K562 (cell line): ENCODE measurements around the gene MYB. TPM values are rescaled to one million over a fixed set of nuclear protein-coding genes. Genes with fewer than 3 reads are reported as not detected.

Experiments used
- ATAC-seq: fragments of 200-7000 bp; cut with Tn5 transposase; 3 replicates; pipeline ENCODE4 v1.9.1; 2020; ENCODE audit warnings: moderate library complexity
- BruUV-seq: library from RNA; stranded (reverse); fragments of 400-500 nt; replicated peaks from 2 replicates; lab custom pipeline; 2021; lab: Mats Ljungman, UMichigan
- CTCF ChIA-PET: fragments of 300-600 bp; formaldehyde crosslinking; extraction: SDS; loops from one replicate; lab custom pipeline; 2021; ENCODE audit warnings: low intra/inter-chr PET ratio; lab: Yijun Ruan, JAX
- POLR2A ChIA-PET: fragments of 300-600, 350-650 bp; sonication (Branson Sonifier 250); formaldehyde crosslinking; extraction: SDS; loops from one replicate; lab custom pipeline; 2021; ENCODE audit warnings: antibody characterized with exemption, inconsistent platforms; lab: Yijun Ruan, JAX
- DNase-seq, 4 experiments: peaks; one replicate each; pipeline versions ENCODE4 v3.0.0 to v3.0.0-alpha.2; 2011 to 2018; ENCODE audit warnings: low spot score in 3 of 4, mixed read lengths in 3 of 4; ENCODE audit errors: extremely low read depth in 1 of 4
- FAIRE-seq: peaks from 2 replicates; lab custom pipeline; 2011; peaks lifted over from hg19 to GRCh38; lab: Jason Lieb, UNC
- H2AFZ ChIP-seq: 2 replicates; pipeline ENCODE4 v1.6.0; 2011; ENCODE audit warnings: low read depth, low read length, control low read depth, inconsistent platforms
- H3K27ac ChIP-seq: fragments of 200-600 bp; 3 replicates; pipeline ENCODE4 v1.8.0; 2011; ENCODE audit warnings: low read depth, mild to moderate bottlenecking, control low read depth, inconsistent platforms, low read length, moderate library complexity, mixed read lengths; ENCODE audit errors: extremely low read depth
- H3K27me3 ChIP-seq, 2 experiments: fragments of 300-600 bp in 1 of 2; 2 replicates in 1 of 2; 3 replicates in 1 of 2; pipeline versions ENCODE4 v1.6.0 to v1.8.0; 2011; ENCODE audit warnings: inconsistent platforms in 2 of 2, low read length in 2 of 2, mild to moderate bottlenecking in 1 of 2, mixed read lengths in 1 of 2, moderate library complexity in 1 of 2; ENCODE audit not compliant: control insufficient read depth in 2 of 2, insufficient read depth in 2 of 2
- H3K36me3 ChIP-seq: fragments of 300-600 bp; 3 replicates; pipeline ENCODE4 v1.8.0; 2011; ENCODE audit warnings: mild to moderate bottlenecking, low read length, inconsistent platforms; ENCODE audit not compliant: control insufficient read depth, insufficient read depth
- H3K4me1 ChIP-seq, 2 experiments: fragments of 200-600 bp in 1 of 2; replicated peaks in 1 of 2; 2 replicates in 1 of 2; 3 replicates in 1 of 2; pipeline versions ENCODE4 v1.5.1 to v1.8.0; 2011; ENCODE audit warnings: inconsistent platforms in 2 of 2, low read length in 2 of 2, mild to moderate bottlenecking in 1 of 2, mixed read lengths in 1 of 2, moderate library complexity in 1 of 2; ENCODE audit not compliant: control insufficient read depth in 2 of 2, insufficient read depth in 2 of 2
- H3K4me2 ChIP-seq: 2 replicates; pipeline ENCODE4 v1.6.1; 2011; ENCODE audit warnings: low read length, control low read depth, inconsistent platforms, mixed read lengths; ENCODE audit not compliant: insufficient read depth
- H3K4me3 ChIP-seq: fragments of 200-600 bp; sonication (generic), shearing (Covaris generic); 2 replicates; pipeline ENCODE4 v1.5.1; 2016; ENCODE audit warnings: control low read depth, inconsistent platforms
- H3K79me2 ChIP-seq: fragments of 200-600 bp; 3 replicates; pipeline ENCODE4 v1.8.0; 2011; ENCODE audit warnings: low read length, inconsistent platforms; ENCODE audit not compliant: control insufficient read depth, insufficient read depth
- H3K9ac ChIP-seq, 2 experiments: 2 replicates each; pipeline versions ENCODE4 v1.6.0 to v1.6.1; 2011; ENCODE audit warnings: low read depth in 2 of 2, low read length in 2 of 2, control low read depth in 1 of 2, inconsistent platforms in 1 of 2, mild to moderate bottlenecking in 1 of 2, mixed read lengths in 1 of 2; ENCODE audit not compliant: insufficient read depth in 1 of 2
- H3K9me1 ChIP-seq: one replicate; pipeline ENCODE4 v1.6.0; 2011; ENCODE audit warnings: inconsistent platforms, mild to moderate bottlenecking, low read length, moderate library complexity; ENCODE audit not compliant: control insufficient read depth, insufficient read depth
- H3K9me3 ChIP-seq: replicated peaks from 2 replicates; pipeline ENCODE4 v1.5.1; 2011; ENCODE audit warnings: low read depth, low read length, inconsistent platforms; ENCODE audit not compliant: control insufficient read depth, insufficient read depth
- H4K20me1 ChIP-seq: replicated peaks from 2 replicates; pipeline ENCODE4 v1.6.1; 2011; ENCODE audit warnings: low read length, inconsistent platforms, mixed read lengths; ENCODE audit not compliant: control insufficient read depth, insufficient read depth
- MECOM ChIP-seq: fragments of 250-450 bp; sonication (Bioruptor Pico); IDR thresholded peaks from 2 replicates; pipeline ENCODE4 v1.8.0; 2022; ENCODE audit warnings: inconsistent platforms
- NFATC3 ChIP-seq: fragments of 450-650 bp; IDR thresholded peaks from 2 replicates; pipeline ENCODE4 v1.6.1; 2017; ENCODE audit warnings: mild to moderate bottlenecking
- NR0B1 ChIP-seq: fragments of 450-650 bp; IDR thresholded peaks from one replicate; pipeline ENCODE4 v1.6.1; 2018; ENCODE audit warnings: mild to moderate bottlenecking, moderate library complexity; ENCODE audit not compliant: partially characterized antibody
- POLR2G ChIP-seq: fragments of 200-400 bp; formaldehyde crosslinking; IDR thresholded peaks from 2 replicates; pipeline ENCODE4 v1.6.1; 2017; ENCODE audit warnings: low read depth, mild to moderate bottlenecking, antibody characterized with exemption, low read length, moderate library complexity
- POLR2H ChIP-seq: IDR thresholded peaks from 2 replicates; pipeline ENCODE4 v1.6.1; 2016; ENCODE audit warnings: missing genetic modification characterization, low read depth, mild to moderate bottlenecking, control low read depth, missing compliant biosample characterization, moderate library complexity
- RAD21 ChIP-seq, 2 experiments: fragments of 250-450 bp in 1 of 2; fragments of 450-650 bp in 1 of 2; sonication (Bioruptor Pico) in 1 of 2; formaldehyde crosslinking in 1 of 2; IDR thresholded peaks in 1 of 2; conservative IDR thresholded peaks in 1 of 2; 2 replicates each; pipeline versions ENCODE4 v1.4.0 to v1.8.0; 2020 to 2022; ENCODE audit warnings: mild to moderate bottlenecking in 2 of 2, moderate library complexity in 1 of 2
- RBFOX2 ChIP-seq: fragments of 200-400 bp; formaldehyde crosslinking; IDR thresholded peaks from 2 replicates; pipeline ENCODE4 v1.6.1; 2017; ENCODE audit warnings: low read depth, mild to moderate bottlenecking, low read length, moderate library complexity
- TAF9B ChIP-seq: fragments of 450-650 bp; IDR thresholded peaks from 2 replicates; pipeline ENCODE4 v1.6.1; 2018; ENCODE audit warnings: mild to moderate bottlenecking; ENCODE audit not compliant: partially characterized antibody
- U2AF1 ChIP-seq: fragments of 200-400 bp; formaldehyde crosslinking; optimal IDR thresholded peaks from 2 replicates; pipeline ENCODE3; 2017; ENCODE audit warnings: mild to moderate bottlenecking, low read depth, low read length, moderate library complexity
- ZNF512 ChIP-seq: IDR thresholded peaks from 2 replicates; pipeline ENCODE4 v1.6.1; 2016; ENCODE audit warnings: missing genetic modification characterization, missing compliant biosample characterization
- WGBS: fragments of 100-300 bp; shearing (Covaris generic); methylation state at CpG from one replicate; pipeline ENCODE4 v1.1.6; 2016; ENCODE audit warnings: low coverage, mixed read lengths; ENCODE audit not compliant: insufficient coverage; ENCODE audit errors: missing lambda C conversion rate; 5-methylcytosine and 5-hydroxymethylcytosine counted together
- in situ Hi-C: fragments of 300-500 bp; cut with MboI; formaldehyde crosslinking; loops from 4 replicates; pipeline ENCODE4 v1.15.0; 2018; ENCODE audit warnings: inconsistent platforms, mixed read lengths
- intact Hi-C: fragments of 100-400 bp; cut with micrococcal nuclease; formaldehyde crosslinking; loops from 2 replicates; pipeline ENCODE4 v1.14.2; 2022
- polyA plus RNA-seq, 8 experiments: library from polyadenylated mRNA; depleted of rRNA in 4 of 8; stranded (reverse) in 5 of 8; unstranded in 3 of 8; fragments of >200 nt; fragmentation: Nextera tagmentation in 2 of 8; fragmentation: Illumina TruSeq in 1 of 8; extraction: Ambion mirVana in 2 of 8; extraction: Trizol in 1 of 8; gene quantifications; 2 replicates each; pipeline versions ENCODE4 v1.2.1 to v1.2.3, GENCODE V29; 2011 to 2014; ENCODE audit warnings: inconsistent platforms in 1 of 8, missing spikeins in 1 of 8
- total RNA-seq, 7 experiments: library from RNA; depleted of rRNA in 6 of 7; stranded (reverse); fragments of >200 nt in 6 of 7; fragmentation: Illumina TruSeq in 2 of 7; extraction: Trizol in 2 of 7; gene quantifications; 2 replicates each; pipeline versions ENCODE4 v1.2.1 to v1.2.3, GENCODE V29; 2011 to 2021; ENCODE audit warnings: low replicate concordance in 1 of 7

The MYB gene
- total and polyA plus RNA-seq, 9 of the 15 experiments (the other 6 are each of a cell fraction or from before 2014, with no cell fraction given), result 35.8 to 218 (median 140) TPM

GRCh38 chr6:135193221-135193620 is 12.1 kb downstream of the MYB start:
- no peak overlapping the region for H3K9ac ChIP-seq
- ChIA-PET POLR2A (interaction anchor here (1.1 to 1.7 kb wide), 3 partner anchors 8 to 46 kb away, joined by 3 to 7 read pairs (median 7); partner anchors contain the start of gene MYB), CTCF (no interaction called here)
- intact Hi-C loops (no loop called here), in situ Hi-C loops (no loop called here)
- FAIRE-seq (no peak), DNase-seq (no peak), ATAC-seq (no peak)
- peak; percentile 59 for TF ChIP-seq U2AF1
- peak; percentile 64; the same call in 1 of the 2 replicates for TF ChIP-seq ZNF512
- 0 out of 2 replicates have a peak, but pooled peaks have one; percentile 45 for TF ChIP-seq RBFOX2
- peak; percentile 36; the same call in 1 of the 2 replicates for TF ChIP-seq POLR2G
- TF ChIP-seq NR0B1, result no peak
- TF ChIP-seq RAD21 (CRISPR knock-in tag; conservative IDR thresholded peaks at IDR 0.05 in 1 of 2, IDR thresholded peaks at IDR 0.05 in 1 of 2), result no peak
- peak; percentile 49; the same call in 1 of the 2 replicates for TF ChIP-seq POLR2H (tag)
- no peak for TF ChIP-seq MECOM (CRISPR knock-in tag)
- no peak for TF ChIP-seq TAF9B
- TF ChIP-seq NFATC3, result no peak
- peaks cover 80% of the 10 kb centered on the region for H3K79me2 ChIP-seq
- BruUV-seq, result no TSS peak
- 20% methylated on average over 1 of the region's 1 CpG for WGBS
- no peaks in the 10 kb centered on the region for H4K20me1 ChIP-seq
- no peaks in the 10 kb centered on the region for H3K9me1 ChIP-seq
- peaks cover 14 to 67% of the 10 kb centered on the region in 2 experiments for H3K4me1 ChIP-seq
- H3K36me3 ChIP-seq, result peaks cover 100% of the 10 kb centered on the region
- H3K27ac ChIP-seq, result peak overlapping the region; percentile 87; the same call in 1 of the 3 replicates
- no peaks in the 10 kb centered on the region for H3K27me3 ChIP-seq
- no peak overlapping the region for H3K4me2 ChIP-seq
- H3K4me3 ChIP-seq, result no peak overlapping the region
- H3K9me3 ChIP-seq, result no peaks in the 10 kb centered on the region
- no peak overlapping the region for H2AFZ ChIP-seq
